Peyer's patch (tissue), 4 donors: ENCODE results near the gene XKR8.

Source experiments
- CTCF ChIP-seq, 6 experiments: fragments of 450-650 bp in 4 of 6; fragments of 200-600 bp in 2 of 6; sonication (generic) in 1 of 6; IDR thresholded peaks; one replicate each; pipeline ENCODE4 v1.5.1; 2017 to 2019; ENCODE audit warnings: antibody characterized with exemption in 6 of 6, mild to moderate bottlenecking in 3 of 6, moderate library complexity in 1 of 6
- POLR2A ChIP-seq, 2 donors: fragments of 450-650 bp; IDR thresholded peaks; one replicate each; pipeline ENCODE4 v1.5.1; 2017; ENCODE audit warnings: antibody characterized with exemption in 2 of 2, mild to moderate bottlenecking in 2 of 2, moderate library complexity in 2 of 2

GRCh38 chr1:27992276-27992675 is 32.5 kb downstream of the XKR8 start:
- no peak for TF ChIP-seq POLR2A (IDR thresholded peaks at IDR 0.05)
- no peak for TF ChIP-seq CTCF (IDR thresholded peaks at IDR 0.05)
